HepG2 (cell line): ENCODE results near the gene GINS2.

ENCODE experiments used
- CBFB ChIP-seq: sonication (generic); formaldehyde crosslinking; IDR thresholded peaks from 2 replicates; pipeline ENCODE4 v1.4.0; 2020; ENCODE audit warnings: missing genetic modification reagents
- JARID2 ChIP-seq: sonication (generic); formaldehyde crosslinking; IDR thresholded peaks from 2 replicates; pipeline ENCODE4 v1.8.1; 2023; ENCODE audit warnings: missing genetic modification reagents, inconsistent platforms; ENCODE audit not compliant: insufficient replicate concordance
- ZEB1 ChIP-seq: IDR thresholded peaks from 2 replicates; pipeline ENCODE4 v1.6.1; 2012; ENCODE audit warnings: mild to moderate bottlenecking, low read depth, inconsistent platforms; ENCODE audit not compliant: insufficient replicate concordance

- no peak for TF ChIP-seq ZEB1
- TF ChIP-seq JARID2 (CRISPR knock-in tag), result no peak
- TF ChIP-seq CBFB (CRISPR knock-in tag), result no peak
These were observed 47.4 kb downstream of the GINS2 start for GRCh38 chr16:85641305-85641704.
